Panc1 (cell line): ENCODE data around the gene TST. TPM values are rescaled to one million over a fixed set of nuclear protein-coding genes. Genes with fewer than 3 reads are reported as not detected.

Source experiments
- ATAC-seq: fragments of 200-7000 bp; cut with Tn5 transposase; 2 replicates; pipeline ENCODE4 v1.9.1; 2020; ENCODE audit warnings: mild to moderate bottlenecking, moderate library complexity
- BruUV-seq: library from RNA; stranded (reverse); fragments of 400-500 nt; replicated peaks from 2 replicates; lab custom pipeline; 2021; lab: Mats Ljungman, UMichigan
- CTCF ChIA-PET: fragments of 300-600 bp; sonication (Branson Sonifier 250); formaldehyde crosslinking; loops from one replicate; lab custom pipeline; 2022; ENCODE audit warnings: antibody characterized with exemption; lab: Charles Lee
- POLR2A ChIA-PET: fragments of 300-600 bp; sonication (Branson Sonifier 250); formaldehyde crosslinking; loops from one replicate; lab custom pipeline; 2022; ENCODE audit warnings: antibody characterized with exemption; lab: Charles Lee
- DNase-seq: peaks from one replicate; pipeline ENCODE4 v3.0.0-alpha.2; 2010; ENCODE audit warnings: low read depth, low spot score
- H3K27ac ChIP-seq: 2 replicates; pipeline ENCODE4 v1.5.1; 2011; ENCODE audit warnings: mild to moderate bottlenecking, low read length, inconsistent platforms
- H3K27me3 ChIP-seq: fragments of 200-500 bp; sonication (Bioruptor generic); 2 replicates; pipeline ENCODE4 v1.6.0; 2014; ENCODE audit warnings: low read length, inconsistent platforms; ENCODE audit not compliant: control insufficient read depth, insufficient read depth
- H3K36me3 ChIP-seq: fragments of 200-500 bp; sonication (Bioruptor generic); 2 replicates; pipeline ENCODE4 v1.5.1; 2014; ENCODE audit warnings: inconsistent platforms, mild to moderate bottlenecking, low read length, moderate library complexity; ENCODE audit not compliant: control insufficient read depth, insufficient read depth
- H3K4me1 ChIP-seq: 2 replicates; pipeline ENCODE4 v1.5.1; 2011; ENCODE audit warnings: inconsistent platforms, mild to moderate bottlenecking, low read length, moderate library complexity; ENCODE audit not compliant: control insufficient read depth, insufficient read depth
- H3K4me3 ChIP-seq, 2 experiments: 2 replicates each; pipeline ENCODE4 v1.5.1; 2011 to 2012; ENCODE audit warnings: low read depth in 2 of 2, low read length in 2 of 2, mild to moderate bottlenecking in 2 of 2, inconsistent platforms in 1 of 2, moderate library complexity in 1 of 2
- H3K9me3 ChIP-seq: fragments of 200-500 bp; sonication (Bioruptor generic); 2 replicates; pipeline ENCODE4 v1.5.1; 2014; ENCODE audit warnings: low read depth, mild to moderate bottlenecking, inconsistent platforms, low read length, moderate library complexity; ENCODE audit not compliant: control insufficient read depth, insufficient read depth
- CTCF ChIP-seq: fragments of 450-650 bp; IDR thresholded peaks from 2 replicates; pipeline ENCODE4 v1.5.1; 2017; ENCODE audit warnings: mild to moderate bottlenecking
- POLR2AphosphoS5 ChIP-seq: IDR thresholded peaks from 2 replicates; pipeline ENCODE4 v1.6.1; 2012; ENCODE audit warnings: mild to moderate bottlenecking, low read depth, low read length, moderate library complexity
- REST ChIP-seq, 2 experiments: IDR thresholded peaks; 2 replicates each; pipeline ENCODE4 v1.6.1; 2011 to 2012; ENCODE audit warnings: low read depth in 2 of 2, control low read depth in 1 of 2, low read length in 1 of 2, mild to moderate bottlenecking in 1 of 2, moderate library complexity in 1 of 2; ENCODE audit not compliant: insufficient read depth in 1 of 2
- SIN3A ChIP-seq: IDR thresholded peaks from 2 replicates; pipeline ENCODE4 v1.6.1; 2012; ENCODE audit warnings: low read depth, mild to moderate bottlenecking, low read length, moderate library complexity, borderline replicate concordance; ENCODE audit not compliant: insufficient read depth
- TCF7L2 ChIP-seq: IDR thresholded peaks from 2 replicates; pipeline ENCODE4 v1.6.1; 2011; ENCODE audit warnings: mild to moderate bottlenecking, low read depth, low read length, inconsistent platforms
- in situ Hi-C: cut with HindIII; loops from 2 replicates; pipeline ENCODE4 v1.10.0; 2016; ENCODE audit warnings: low sequenced_read_pairs, low pct_unique_long_range_greater_than_20kb
- intact Hi-C: fragments of 100-400 bp; cut with micrococcal nuclease; formaldehyde crosslinking; loops from one replicate; pipeline ENCODE4 v1.10.0; 2022; ENCODE audit not compliant: unreplicated experiment
- total RNA-seq: library from RNA; stranded (reverse); gene quantifications from one replicate; pipeline ENCODE4 v1.2.1, GENCODE V29; 2021; ENCODE audit not compliant: unreplicated experiment

The TST gene
- total RNA-seq, 1 experiment from 2014 or later = 15.9 TPM

- H3K4me3 ChIP-seq = no peak overlapping the region
- peaks cover 3% of the 10 kb centered on the region; the same call in 1 of the 2 replicates for H3K36me3 ChIP-seq
- DNase-seq (no peak), ATAC-seq (no peak)
- no peak overlapping the region for H3K27ac ChIP-seq
- in situ Hi-C loops (no loop called here), intact Hi-C loops (no loop called here)
- BruUV-seq = no TSS peak
- ChIA-PET POLR2A (no interaction called here), CTCF (no interaction called here)
- no peaks in the 10 kb centered on the region for H3K9me3 ChIP-seq
- H3K4me1 ChIP-seq = no peaks in the 10 kb centered on the region
- H3K27me3 ChIP-seq = peaks cover 6% of the 10 kb centered on the region
- no peak for TF ChIP-seq REST (IDR thresholded peaks at IDR 0.05; ENCODE audit: insufficient read depth in 1 of 2, low read depth in 2 of 2, low read length in 1 of 2)
- TF ChIP-seq TCF7L2 = no peak
- TF ChIP-seq SIN3A = no peak
- no peak for TF ChIP-seq POLR2AphosphoS5
Measured at GRCh38 chr22:36963302-36963701, 55.9 kb downstream of the TST start.

GRCh38 chr22:36961626-36962025 lies 57.6 kb downstream of the TST start:
- in situ Hi-C loops = no loop called here
- no peak overlapping the region for H3K27ac ChIP-seq
- no peak overlapping the region for H3K4me3 ChIP-seq
- ATAC-seq = no peak
- TF ChIP-seq POLR2AphosphoS5 = no peak
- TF ChIP-seq TCF7L2 = no peak
- TF ChIP-seq CTCF = no peak
- H3K9me3 ChIP-seq = no peaks in the 10 kb centered on the region
- intact Hi-C loops = no loop called here
- no peaks in the 10 kb centered on the region for H3K4me1 ChIP-seq
- H3K27me3 ChIP-seq = peaks cover 6% of the 10 kb centered on the region
- BruUV-seq = no TSS peak
- H3K36me3 ChIP-seq = peaks cover 3% of the 10 kb centered on the region; the same call in 1 of the 2 replicates
- no peak for DNase-seq
- POLR2A ChIA-PET = no interaction called here
- CTCF ChIA-PET = no interaction called here

Other genes with a start within 250 kb of the TST start
- gene IFT27, start 243.3 kb downstream of the TST start, total RNA-seq = 44.4 TPM
- gene PVALB, start 202.4 kb downstream of the TST start, total RNA-seq = not detected
- not detected for gene NCF4, start 158.4 kb downstream of the TST start, total RNA-seq
- gene CSF2RB, start 105.8 kb downstream of the TST start, total RNA-seq = not detected
- gene MPST, start 295 bp upstream of the TST start, total RNA-seq = 31.4 TPM
- 32.7 TPM for gene KCTD17, start 32.3 kb upstream of the TST start, total RNA-seq
- not detected for gene TMPRSS6, start 90.3 kb upstream of the TST start, total RNA-seq
- gene IL2RB, start 130.5 kb upstream of the TST start, total RNA-seq = 1.0 TPM
- gene C1QTNF6, start 168.8 kb upstream of the TST start, total RNA-seq = 25.0 TPM
- 0.08 TPM for gene SSTR3, start 193.0 kb upstream of the TST start, total RNA-seq
- 1.5 TPM for gene RAC2, start 224.8 kb upstream of the TST start, total RNA-seq